Fibroblast of skin of left biceps (primary cell): ENCODE results near the gene DAD1.
"Not testable (repeated sequence)": the region's sequence is repeated elsewhere in the genome, so short reads cannot be mapped to it uniquely, and the experiment has no call there.

Experiments used
- DNase-seq, 2 experiments: peaks; one replicate each; pipeline ENCODE4 v3.0.0-alpha.2; 2013; ENCODE audit warnings: low read depth in 2 of 2

Gene DAD1

DNA sequence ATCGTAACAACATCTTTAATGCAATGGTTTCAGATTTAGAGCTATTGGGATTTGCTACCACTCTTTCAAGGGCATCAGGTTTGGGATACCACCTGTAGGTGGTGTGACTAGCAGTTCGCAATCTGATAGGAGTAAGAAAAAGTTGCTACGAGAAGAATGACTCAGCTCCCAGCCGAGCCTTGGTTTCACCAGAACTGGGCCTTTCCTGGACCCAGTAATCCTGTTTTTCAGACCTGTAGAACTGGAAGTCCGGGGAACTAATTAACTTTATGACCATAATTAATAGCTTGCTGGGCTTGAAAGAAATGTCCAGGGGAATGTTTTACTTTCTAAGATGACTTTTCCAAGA, 9.8 kb upstream of the DAD1 start:
- no peak for DNase-seq

GRCh38 chr14:22598099-22598895, 9.3 kb upstream of the DAD1 start, which contains the start of gene ABHD4:
TSS of gene ABHD4 (plus strand) at chr14:22598300. CDS start at chr14:22598307, 7 bp downstream.
- no peak for DNase-seq

- no peak for DNase-seq
Observed at GRCh38 chr14:22597771-22598098, 8.7 kb upstream of the DAD1 start.

GRCh38 chr14:22597265-22597664, 8.2 kb upstream of the DAD1 start:
- no peak for DNase-seq

GRCh38 chr14:22596354-22596879, 7.4 kb upstream of the DAD1 start:
- DNase-seq = no peak

DNA sequence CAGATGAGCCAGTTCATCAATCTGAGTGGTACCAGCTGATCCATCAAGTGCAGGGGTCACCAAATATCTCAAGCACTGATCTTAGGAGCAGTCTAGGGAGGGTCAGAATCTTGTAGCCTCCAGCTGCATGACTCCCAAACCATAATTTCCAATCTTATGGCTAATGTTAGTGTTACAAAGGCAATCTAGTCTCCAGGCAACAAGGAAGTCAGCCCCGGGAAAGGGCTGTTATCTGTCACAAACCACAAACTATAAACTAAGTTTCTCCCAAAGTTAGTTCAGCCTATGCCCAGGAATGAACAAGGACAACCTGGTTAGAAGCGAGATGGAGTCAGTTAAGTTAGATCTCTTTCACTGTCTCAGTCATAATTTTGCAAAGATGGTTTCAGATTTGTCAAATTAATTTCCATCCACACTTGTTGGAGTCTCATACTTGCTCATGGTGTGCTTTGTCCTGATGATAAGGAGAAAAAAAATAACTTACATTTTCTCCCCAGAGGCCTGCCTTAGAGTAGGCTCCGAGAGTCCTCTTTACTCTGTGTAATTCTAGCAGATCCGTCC, 5.2 kb upstream of the DAD1 start:
- DNase-seq = no peak

DNA sequence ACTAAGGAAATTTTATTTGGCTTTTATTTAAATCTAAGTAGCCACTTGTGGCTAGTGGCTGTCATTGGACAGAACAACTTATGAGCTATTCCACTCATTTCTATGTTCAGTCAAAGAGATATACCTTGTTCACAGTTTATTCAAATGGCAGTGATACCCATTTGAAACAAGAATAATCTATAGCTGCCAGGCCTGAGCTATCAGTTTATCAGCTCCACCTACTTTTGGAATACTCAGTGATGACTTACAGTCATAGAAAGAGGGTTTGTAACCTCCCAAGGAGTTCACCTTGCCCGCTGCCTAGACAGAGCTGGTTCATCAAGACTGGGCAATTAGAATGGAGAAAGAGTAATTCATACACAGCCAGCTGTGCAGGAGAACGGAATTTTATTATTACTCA, 4.6 kb upstream of the DAD1 start:
- no peak for DNase-seq

GRCh38 chr14:22593189-22593588, 4.2 kb upstream of the DAD1 start:
- no peak for DNase-seq

- DNase-seq = no peak
Observed at GRCh38 chr14:22588526-22589095, 413 bp downstream of the DAD1 start.

- not testable (repeated sequence) for DNase-seq
Observed at GRCh38 chr14:22587677-22588422, 1.2 kb downstream of the DAD1 start.

DNA sequence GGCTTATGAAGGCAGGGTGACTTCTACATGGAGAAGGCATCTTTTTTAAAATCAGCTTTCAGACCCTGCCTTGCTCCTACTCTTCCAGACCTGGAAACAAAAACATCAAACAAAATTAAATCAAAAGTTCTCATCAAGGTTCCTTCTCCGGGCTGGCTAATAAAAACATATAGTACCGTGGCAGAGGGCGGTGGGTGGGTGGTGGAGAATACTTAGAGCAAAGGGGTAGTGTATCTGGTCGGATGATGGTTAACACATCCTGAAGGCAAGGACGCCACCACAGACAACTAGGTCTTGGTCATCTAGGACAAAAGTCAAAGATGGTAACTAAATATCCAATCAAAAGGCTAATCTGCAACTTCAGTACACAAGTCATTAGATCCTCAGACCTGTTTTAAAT, 1.8 kb downstream of the DAD1 start:
- no peak for DNase-seq

DNA sequence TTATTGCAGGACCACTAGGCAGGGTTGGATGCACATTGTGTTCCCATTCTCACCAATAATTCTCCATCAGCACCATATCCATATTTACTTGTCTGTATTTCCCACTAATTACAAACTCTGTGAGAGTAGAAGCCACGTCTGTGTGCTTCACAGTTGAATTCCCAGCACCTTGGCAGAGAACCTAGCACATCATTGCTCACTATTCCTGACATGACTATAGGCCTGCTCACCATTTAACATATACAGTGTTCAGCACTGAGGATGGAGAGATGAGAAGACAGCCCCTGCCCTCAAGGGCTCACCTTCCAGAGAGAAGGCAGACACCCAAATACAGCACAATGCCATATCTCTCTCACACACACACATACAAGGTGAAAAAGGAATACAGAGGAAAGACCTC, 5.0 kb downstream of the DAD1 start:
- DNase-seq = no peak

DNA sequence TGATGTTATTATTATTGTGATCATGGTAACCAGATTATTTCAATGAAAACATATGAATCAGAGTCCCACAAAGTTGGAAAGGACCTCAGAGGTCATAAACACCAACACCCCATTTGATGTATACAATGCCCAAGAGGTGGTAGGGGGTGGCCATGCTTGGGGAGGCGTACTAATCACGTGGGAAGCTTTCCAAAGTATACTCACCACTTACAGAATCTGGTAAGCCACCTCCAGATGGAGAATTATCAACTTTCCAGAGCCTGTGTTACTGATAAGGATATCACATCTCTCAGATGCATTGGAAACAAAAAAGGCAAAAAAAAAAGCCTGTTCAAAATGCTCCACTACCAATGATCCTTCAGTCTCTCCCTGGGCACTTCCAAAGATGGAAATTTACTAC, 8.4 kb downstream of the DAD1 start:
- no peak for DNase-seq

- DNase-seq = no peak
Observed at GRCh38 chr14:22579881-22580280, 9.1 kb downstream of the DAD1 start.

DNA sequence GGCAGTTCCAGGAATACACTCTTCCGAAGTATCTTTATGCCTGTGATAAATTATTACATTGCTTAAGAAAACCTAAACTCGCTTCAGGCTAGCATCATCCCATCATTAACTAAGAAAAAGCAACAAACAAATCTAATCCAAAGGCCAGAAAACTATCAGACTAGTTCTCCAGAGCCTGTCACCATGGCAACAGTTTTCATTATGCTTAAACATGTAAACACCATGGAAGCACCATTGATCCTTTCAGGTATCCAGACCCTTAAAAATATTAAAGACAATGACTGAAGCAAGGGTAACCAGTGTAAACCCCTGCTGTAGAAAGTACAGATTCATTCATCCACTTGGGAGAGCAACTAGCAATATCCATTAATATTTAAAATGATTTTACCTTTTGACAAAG, 9.8 kb downstream of the DAD1 start:
- no peak for DNase-seq

DNA sequence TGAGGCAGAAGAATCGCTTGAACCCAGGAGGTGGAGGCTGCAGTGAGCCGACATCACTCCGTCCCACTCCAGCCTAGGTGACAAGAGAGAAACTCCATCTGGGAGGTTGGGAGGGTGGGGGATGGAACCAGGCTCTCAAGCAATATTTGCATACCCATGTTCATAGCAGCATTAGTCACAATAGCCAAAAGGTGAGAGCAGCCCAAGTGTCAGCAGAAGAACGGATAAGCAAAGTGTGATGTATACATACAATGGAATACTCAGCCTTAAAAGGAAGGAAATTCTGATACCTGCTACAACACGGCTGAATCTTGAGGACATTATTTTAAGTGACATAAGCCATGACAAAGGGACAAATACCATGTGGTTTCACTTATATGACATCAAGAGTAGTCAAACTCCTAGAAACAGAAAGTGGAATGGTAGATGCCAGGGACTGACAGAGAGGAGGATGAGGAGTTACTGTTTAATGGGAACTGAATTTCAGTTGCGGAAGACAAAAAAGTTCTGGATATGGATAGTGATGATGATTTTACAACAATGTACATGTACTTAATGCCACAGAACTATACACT, 11.6 kb downstream of the DAD1 start:
- DNase-seq = no peak

GRCh38 chr14:22573804-22574203, 15.2 kb downstream of the DAD1 start:
- DNase-seq = no peak

GRCh38 chr14:22572562-22573058, 16.4 kb downstream of the DAD1 start:
- DNase-seq = no peak

GRCh38 chr14:22570132-22570949, 18.7 kb downstream of the DAD1 start:
- DNase-seq = peak in 1 of 2 experiments; percentile 49

DNA sequence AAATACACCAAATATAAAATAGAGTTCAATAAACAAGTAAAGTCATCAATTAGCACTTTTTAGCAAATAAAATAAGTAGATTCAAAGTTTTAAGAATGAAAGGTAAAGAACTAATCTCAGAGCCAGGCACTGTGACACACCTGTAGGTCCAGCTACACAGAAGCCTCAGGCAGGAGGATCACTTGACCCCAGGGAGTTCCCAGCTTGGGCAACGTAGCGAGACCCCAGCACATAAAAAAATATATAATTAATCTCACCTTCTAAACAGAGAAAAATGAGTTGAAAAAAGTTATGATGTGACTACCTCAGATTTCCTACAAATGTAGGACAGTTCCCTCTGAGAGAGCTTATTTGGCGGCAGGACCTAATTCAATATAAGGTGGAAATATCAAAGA, 19.3 kb downstream of the DAD1 start:
- no peak for DNase-seq

- DNase-seq = no peak
Observed at GRCh38 chr14:22569106-22569736, 19.8 kb downstream of the DAD1 start.
